Endothelial cell (in vitro differentiated cells): ENCODE data around the gene FAM241A. TPM values are rescaled to one million over a fixed set of nuclear protein-coding genes. Genes with fewer than 3 reads are reported as not detected.

Source experiments
- DNase-seq: peaks from one replicate; pipeline ENCODE4 v3.0.0; 2021; ENCODE audit warnings: low spot score
- H3K27ac Mint-ChIP-seq: one replicate; pipeline ENCODE4 v1.8.0; 2021; ENCODE audit warnings: mixed read lengths, inconsistent platforms; ENCODE audit not compliant: unreplicated experiment
- H3K27me3 Mint-ChIP-seq: one replicate; pipeline ENCODE4 v1.8.0; 2021; ENCODE audit warnings: mild to moderate bottlenecking, moderate library complexity, mixed read lengths, inconsistent platforms; ENCODE audit not compliant: unreplicated experiment
- H3K36me3 Mint-ChIP-seq: one replicate; pipeline ENCODE4 v1.8.0; 2021; ENCODE audit warnings: mild to moderate bottlenecking, low read depth, mixed read lengths, inconsistent platforms; ENCODE audit not compliant: unreplicated experiment
- H3K4me1 Mint-ChIP-seq: one replicate; pipeline ENCODE4 v1.8.0; 2021; ENCODE audit warnings: mild to moderate bottlenecking, mixed read lengths, inconsistent platforms; ENCODE audit not compliant: unreplicated experiment
- H3K4me3 Mint-ChIP-seq: one replicate; pipeline ENCODE4 v1.8.0; 2021; ENCODE audit warnings: mild to moderate bottlenecking, mixed read lengths, inconsistent platforms; ENCODE audit not compliant: unreplicated experiment
- H3K9me3 Mint-ChIP-seq: one replicate; pipeline ENCODE4 v1.8.0; 2021; ENCODE audit warnings: mixed read lengths, inconsistent platforms; ENCODE audit not compliant: unreplicated experiment
- CTCF ChIP-seq: fragments of 200-600 bp; sonication (generic); IDR thresholded peaks from one replicate; pipeline ENCODE4 v1.5.0; 2021; ENCODE audit warnings: antibody characterized with exemption; ENCODE audit not compliant: unreplicated experiment
- total RNA-seq: library from RNA; stranded (reverse); fragmentation: NEBNext Ultra II Directional; extraction: Animal tissue kit (Norgen Biotek cat#: 25700); gene quantifications from one replicate; pipeline ENCODE4 v1.2.1, GENCODE V29; 2021; ENCODE audit not compliant: unreplicated experiment

FAM241A gene
- total RNA-seq, 1 donor from 2014 or later = 15.6 TPM

GRCh38 chr4:112142182-112142581 is 3.1 kb upstream of the FAM241A start:
- peaks cover 4% of the 10 kb centered on the region for H3K27me3 Mint-ChIP-seq
- H3K36me3 Mint-ChIP-seq = peaks cover 11% of the 10 kb centered on the region
- peak overlapping the region; percentile 99 for H3K27ac Mint-ChIP-seq
- DNase-seq = no peak
- H3K4me1 Mint-ChIP-seq = peaks cover 53% of the 10 kb centered on the region
- no peaks in the 10 kb centered on the region for H3K9me3 Mint-ChIP-seq
- H3K4me3 Mint-ChIP-seq = no peak overlapping the region
- TF ChIP-seq CTCF = no peak

GRCh38 chr4:112143781-112144180 is 1.5 kb upstream of the FAM241A start:
- no peak for TF ChIP-seq CTCF
- Mint-ChIP-seq H3K4me3 (peak overlapping the region; percentile 75), H3K9me3 (no peaks in the 10 kb centered on the region), H3K27me3 (peaks cover 4% of the 10 kb centered on the region), H3K36me3 (peaks cover 11% of the 10 kb centered on the region), H3K4me1 (peaks cover 66% of the 10 kb centered on the region), H3K27ac (peak overlapping the region; percentile 80)
- DNase-seq = no peak

GRCh38 chr4:112144546-112145325 is 518 bp upstream of the FAM241A start:
- no peak for DNase-seq
- peaks cover 4% of the 10 kb centered on the region for H3K27me3 Mint-ChIP-seq
- H3K4me3 Mint-ChIP-seq = peak overlapping the region; percentile 88
- no peak for TF ChIP-seq CTCF
- peaks cover 67% of the 10 kb centered on the region for H3K4me1 Mint-ChIP-seq
- peak overlapping the region; percentile 90 for H3K27ac Mint-ChIP-seq
- H3K9me3 Mint-ChIP-seq = no peaks in the 10 kb centered on the region
- H3K36me3 Mint-ChIP-seq = peaks cover 11% of the 10 kb centered on the region

- TF ChIP-seq CTCF = no peak
- Mint-ChIP-seq H3K36me3 (peaks cover 11% of the 10 kb centered on the region), H3K9me3 (no peaks in the 10 kb centered on the region), H3K27ac (peak overlapping the region; percentile 77), H3K4me1 (peaks cover 66% of the 10 kb centered on the region), H3K4me3 (peak overlapping the region; percentile 98), H3K27me3 (peaks cover 4% of the 10 kb centered on the region)
- DNase-seq = peak; percentile 71
Measured at GRCh38 chr4:112145790-112146501, 692 bp downstream of the FAM241A start.

GRCh38 chr4:112146502-112146813 is 1.2 kb downstream of the FAM241A start:
- TF ChIP-seq CTCF = no peak
- Mint-ChIP-seq H3K36me3 (peaks cover 11% of the 10 kb centered on the region), H3K9me3 (no peaks in the 10 kb centered on the region), H3K4me3 (peak overlapping the region; percentile 98), H3K27ac (peak overlapping the region; percentile 88), H3K4me1 (peaks cover 66% of the 10 kb centered on the region), H3K27me3 (peaks cover 4% of the 10 kb centered on the region)
- DNase-seq = no peak
